Skeletal muscle satellite cell (primary cell): ENCODE data around the gene GALNT1.

Source experiments
- H3K27me3 ChIP-seq: 2 replicates; pipeline ENCODE4 v1.7.0; 2013; ENCODE audit warnings: low read length; ENCODE audit not compliant: control insufficient read depth, insufficient read depth
- H3K36me3 ChIP-seq: 2 replicates; pipeline ENCODE4 v1.7.0; 2013; ENCODE audit warnings: mild to moderate bottlenecking, control low read depth, low read length; ENCODE audit not compliant: insufficient read depth
- H3K4me1 ChIP-seq: 2 replicates; pipeline ENCODE4 v1.7.0; 2013; ENCODE audit warnings: low read length; ENCODE audit not compliant: control insufficient read depth, insufficient read depth
- H3K4me2 ChIP-seq: 2 replicates; pipeline ENCODE4 v1.7.0; 2013; ENCODE audit warnings: mild to moderate bottlenecking, low read length
- H3K4me3 ChIP-seq: 2 replicates; pipeline ENCODE4 v1.7.0; 2013; ENCODE audit warnings: low read length
- H3K9ac ChIP-seq: 2 replicates; pipeline ENCODE4 v1.7.0; 2013; ENCODE audit warnings: mild to moderate bottlenecking, low read depth, low read length, moderate library complexity
- H3K9me3 ChIP-seq: replicated peaks from 2 replicates; pipeline ENCODE4 v1.7.0; 2013; ENCODE audit warnings: mild to moderate bottlenecking, control low read depth, low read length

GALNT1 gene

GRCh38 chr18:35703043-35703688 is 121.6 kb downstream of the GALNT1 start:
- Histone ChIP-seq H3K4me2 (no peak overlapping the region), H3K36me3 (peaks cover 24% of the 10 kb centered on the region), H3K9ac (no peak overlapping the region), H3K27me3 (no peaks in the 10 kb centered on the region), H3K4me1 (peaks cover 9% of the 10 kb centered on the region), H3K9me3 (no peaks in the 10 kb centered on the region), H3K4me3 (no peak overlapping the region)

- H3K4me3 ChIP-seq = no peak overlapping the region
- H3K9ac ChIP-seq = no peak overlapping the region
- no peaks in the 10 kb centered on the region for H3K9me3 ChIP-seq
- no peak overlapping the region for H3K4me2 ChIP-seq
- no peaks in the 10 kb centered on the region for H3K27me3 ChIP-seq
- peaks cover 28% of the 10 kb centered on the region for H3K36me3 ChIP-seq
- peaks cover 9% of the 10 kb centered on the region for H3K4me1 ChIP-seq
Measured at GRCh38 chr18:35705988-35706387, 124.4 kb downstream of the GALNT1 start.

DNA sequence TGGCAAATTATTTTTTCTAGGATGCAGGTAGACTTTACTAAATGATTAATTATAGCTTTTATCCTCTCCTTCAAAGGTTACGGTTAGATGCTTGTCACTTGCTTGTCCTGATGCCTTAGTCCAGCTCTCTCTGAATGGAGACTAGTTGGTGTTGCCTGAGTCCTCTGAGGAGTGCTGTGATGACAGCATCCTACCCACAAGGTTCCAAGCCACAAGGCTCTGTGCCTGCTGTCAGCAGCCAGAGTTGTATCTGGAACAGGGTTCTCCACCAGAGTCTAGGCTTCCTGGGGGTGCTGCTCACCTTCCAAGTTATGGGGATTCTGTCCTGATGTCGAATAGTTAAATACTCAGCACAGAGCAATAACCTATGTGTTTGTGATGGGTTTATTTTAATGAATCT is 125.7 kb downstream of the GALNT1 start:
- no peak overlapping the region for H3K4me2 ChIP-seq
- no peaks in the 10 kb centered on the region for H3K9me3 ChIP-seq
- no peak overlapping the region for H3K4me3 ChIP-seq
- peaks cover 9% of the 10 kb centered on the region for H3K4me1 ChIP-seq
- no peaks in the 10 kb centered on the region for H3K27me3 ChIP-seq
- H3K9ac ChIP-seq = no peak overlapping the region
- H3K36me3 ChIP-seq = peaks cover 34% of the 10 kb centered on the region

- H3K36me3 ChIP-seq = peaks cover 38% of the 10 kb centered on the region
- H3K4me2 ChIP-seq = no peak overlapping the region
- H3K27me3 ChIP-seq = no peaks in the 10 kb centered on the region
- H3K9me3 ChIP-seq = no peaks in the 10 kb centered on the region
- H3K9ac ChIP-seq = no peak overlapping the region
- no peak overlapping the region for H3K4me3 ChIP-seq
- peaks cover 7% of the 10 kb centered on the region for H3K4me1 ChIP-seq
Measured at GRCh38 chr18:35707674-35708073, 126.1 kb downstream of the GALNT1 start.

DNA sequence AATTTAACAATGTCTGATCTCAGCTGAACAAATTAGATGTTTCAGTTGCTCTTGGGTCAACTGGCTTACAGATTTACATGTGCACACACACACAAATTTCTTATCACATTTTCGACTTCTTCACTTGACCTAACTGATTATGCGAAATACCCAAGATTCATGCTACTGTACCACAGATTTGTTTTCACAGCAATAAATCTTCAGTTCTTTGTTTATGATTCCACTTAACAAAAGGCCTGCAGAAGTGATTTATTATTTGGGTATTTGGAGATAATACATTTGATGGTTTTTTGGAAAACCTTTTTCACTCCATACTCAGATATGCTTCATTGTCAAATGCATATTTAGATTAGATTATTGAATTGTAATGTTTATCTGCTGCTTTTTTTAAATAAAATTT is 129.0 kb downstream of the GALNT1 start:
- Histone ChIP-seq H3K9me3 (no peaks in the 10 kb centered on the region), H3K27me3 (no peaks in the 10 kb centered on the region), H3K36me3 (peaks cover 40% of the 10 kb centered on the region), H3K4me3 (no peak overlapping the region), H3K4me2 (no peak overlapping the region), H3K4me1 (no peaks in the 10 kb centered on the region), H3K9ac (no peak overlapping the region)

DNA sequence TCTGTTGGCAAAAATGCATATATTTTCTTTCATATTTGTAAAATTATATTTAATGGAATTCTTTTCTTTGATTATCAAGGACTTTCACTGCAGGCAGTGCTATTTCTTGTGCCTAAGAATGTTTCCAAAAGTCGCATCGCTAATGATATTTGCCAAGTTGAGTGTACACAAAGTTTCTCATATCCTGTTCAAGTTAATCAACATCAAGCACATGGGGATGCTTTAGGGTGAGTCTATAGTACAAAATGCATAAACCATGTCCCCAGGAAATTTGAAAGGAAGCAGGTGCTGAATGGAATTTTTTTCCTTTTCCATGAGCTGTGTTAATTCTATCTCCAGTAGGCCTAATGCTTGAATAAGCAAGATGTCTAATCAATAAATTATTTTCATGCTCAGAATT is 129.7 kb downstream of the GALNT1 start:
- H3K9ac ChIP-seq = no peak overlapping the region
- H3K4me1 ChIP-seq = no peaks in the 10 kb centered on the region
- H3K36me3 ChIP-seq = peaks cover 36% of the 10 kb centered on the region

DNA sequence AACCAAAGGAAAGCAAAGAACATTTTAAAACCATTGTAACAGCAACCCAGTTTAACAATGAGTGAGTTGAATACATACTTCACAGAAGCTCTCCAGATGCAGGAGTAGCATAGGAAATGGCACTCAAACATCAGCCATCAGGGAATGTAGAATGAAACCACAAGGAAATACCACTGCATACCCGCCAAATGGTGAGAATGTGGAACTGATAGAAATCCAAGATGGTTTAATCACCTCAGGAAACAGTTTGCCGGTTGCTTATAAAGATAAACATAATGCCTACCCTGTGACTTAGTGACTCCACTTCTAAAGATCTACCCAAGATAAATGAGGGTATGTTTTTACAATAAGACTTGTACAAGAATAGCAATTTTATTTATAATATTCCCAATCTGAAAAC is 132.0 kb downstream of the GALNT1 start:
- Histone ChIP-seq H3K4me3 (no peak overlapping the region), H3K9me3 (no peaks in the 10 kb centered on the region), H3K27me3 (no peaks in the 10 kb centered on the region), H3K4me1 (no peaks in the 10 kb centered on the region), H3K4me2 (no peak overlapping the region), H3K9ac (no peak overlapping the region), H3K36me3 (peaks cover 32% of the 10 kb centered on the region)

More for the DNA sequence above, 129.7 kb downstream of the GALNT1 start:
- Histone ChIP-seq H3K27me3 (no peaks in the 10 kb centered on the region), H3K4me2 (no peak overlapping the region), H3K4me3 (no peak overlapping the region), H3K9me3 (no peaks in the 10 kb centered on the region)

GRCh38 chr18:35714539-35714938 is 133.0 kb downstream of the GALNT1 start:
- H3K36me3 ChIP-seq = peaks cover 31% of the 10 kb centered on the region
- no peak overlapping the region for H3K4me3 ChIP-seq

GRCh38 chr18:35715139-35715538 is 133.6 kb downstream of the GALNT1 start:
- H3K4me1 ChIP-seq = no peaks in the 10 kb centered on the region
- H3K4me3 ChIP-seq = no peak overlapping the region
- no peaks in the 10 kb centered on the region for H3K9me3 ChIP-seq
- peaks cover 25% of the 10 kb centered on the region for H3K36me3 ChIP-seq
- no peak overlapping the region for H3K9ac ChIP-seq
- H3K4me2 ChIP-seq = no peak overlapping the region
- H3K27me3 ChIP-seq = no peaks in the 10 kb centered on the region

More at GRCh38 chr18:35714539-35714938, 133.0 kb downstream of the GALNT1 start:
- no peak overlapping the region for H3K4me2 ChIP-seq
- H3K9me3 ChIP-seq = no peaks in the 10 kb centered on the region
- H3K27me3 ChIP-seq = no peaks in the 10 kb centered on the region
- no peaks in the 10 kb centered on the region for H3K4me1 ChIP-seq
- no peak overlapping the region for H3K9ac ChIP-seq

DNA sequence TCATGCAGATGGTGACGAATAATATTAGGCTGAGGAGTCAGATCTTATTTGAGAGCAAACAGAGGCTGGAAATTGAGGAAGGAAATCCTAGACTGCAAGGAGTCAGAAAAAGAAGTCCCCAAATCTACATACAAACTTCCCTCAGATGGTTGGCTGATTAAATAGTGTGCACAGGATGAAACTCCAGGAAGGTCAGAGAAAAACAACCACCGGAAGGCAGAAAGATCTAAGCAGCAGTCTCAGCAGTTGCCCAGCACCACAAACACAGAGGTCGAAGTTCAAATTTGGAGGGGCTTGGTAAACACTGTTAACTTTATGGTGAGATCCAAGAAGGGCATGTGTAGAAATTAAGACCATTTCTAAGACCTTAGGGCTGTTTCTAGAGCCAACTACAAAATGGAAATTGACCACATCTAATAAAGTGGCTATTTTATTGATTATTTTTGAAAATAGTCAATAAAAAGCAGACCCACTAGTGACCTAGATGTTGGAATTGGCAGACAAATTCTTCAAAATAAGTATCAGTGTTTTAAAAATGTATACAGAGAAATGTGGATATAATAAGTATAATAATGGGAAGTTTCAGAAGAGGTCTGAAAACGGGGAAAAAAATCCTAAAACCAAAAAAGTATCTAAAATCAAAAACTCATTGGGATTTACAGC is 134.8 kb downstream of the GALNT1 start:
- no peak overlapping the region for H3K4me3 ChIP-seq
- H3K36me3 ChIP-seq = peaks cover 19% of the 10 kb centered on the region
- H3K4me2 ChIP-seq = no peak overlapping the region
- no peaks in the 10 kb centered on the region for H3K4me1 ChIP-seq
- no peaks in the 10 kb centered on the region for H3K9me3 ChIP-seq
- no peak overlapping the region for H3K9ac ChIP-seq
- H3K27me3 ChIP-seq = no peaks in the 10 kb centered on the region

GRCh38 chr18:35717182-35717581 is 135.6 kb downstream of the GALNT1 start:
- H3K27me3 ChIP-seq = no peaks in the 10 kb centered on the region
- peaks cover 14% of the 10 kb centered on the region for H3K36me3 ChIP-seq
- no peaks in the 10 kb centered on the region for H3K4me1 ChIP-seq
- H3K4me2 ChIP-seq = no peak overlapping the region
- H3K9me3 ChIP-seq = no peaks in the 10 kb centered on the region
- no peak overlapping the region for H3K9ac ChIP-seq
- H3K4me3 ChIP-seq = no peak overlapping the region
